OCI-LY3 (cell line): ENCODE results near the gene RIMKLB.
"Not testable (repeated sequence)": the region's sequence is repeated elsewhere in the genome, so short reads cannot be mapped to it uniquely, and the experiment has no call there.

Experiments used
- H2AFZ ChIP-seq: fragments of 200-600, 300-600 bp; shearing (Covaris generic); 2 replicates; pipeline ENCODE4 v1.6.0; 2014; ENCODE audit warnings: antibody characterized with exemption, low read depth, low read length
- H3K27ac ChIP-seq: fragments of 200-600, 300-600 bp; sonication (generic); 2 replicates; pipeline ENCODE4 v1.5.1; 2014; ENCODE audit warnings: mild to moderate bottlenecking, low read length, moderate library complexity, mixed read lengths
- H3K27me3 ChIP-seq: fragments of 200-600, 300-600 bp; sonication (generic); 2 replicates; pipeline ENCODE4 v1.6.1; 2014; ENCODE audit warnings: low read depth, low read length, mixed read lengths
- H3K36me3 ChIP-seq: fragments of 200-600, 300-600 bp; sonication (generic); replicated peaks from 2 replicates; pipeline ENCODE3; 2014; ENCODE audit warnings: low read depth, low read length, mixed read lengths
- H3K4me1 ChIP-seq: fragments of 300-600, 200-600 bp; sonication (generic); 2 replicates; pipeline ENCODE4 v1.6.1; 2014; ENCODE audit warnings: low read length, mixed read lengths
- H3K4me2 ChIP-seq: fragments of 200-600, 300-600 bp; sonication (generic); 2 replicates; pipeline ENCODE4 v1.6.1; 2014; ENCODE audit warnings: low read length, mixed read lengths
- H3K4me3 ChIP-seq: fragments of 300-600, 200-600 bp; sonication (generic); 2 replicates; pipeline ENCODE4 v1.5.1; 2014; ENCODE audit warnings: antibody characterized with exemption, mild to moderate bottlenecking, low read length, moderate library complexity
- H3K79me2 ChIP-seq: fragments of 300-600, 200-600 bp; shearing (Covaris generic); 2 replicates; pipeline ENCODE4 v1.6.1; 2014; ENCODE audit warnings: mild to moderate bottlenecking, low read length, mixed read lengths
- H3K9ac ChIP-seq: fragments of 300-600, 200-600 bp; shearing (Covaris generic); 2 replicates; pipeline ENCODE4 v1.6.0; 2014; ENCODE audit warnings: mild to moderate bottlenecking, low read length, moderate library complexity
- H3K9me3 ChIP-seq: fragments of 200-600, 300-600 bp; shearing (Covaris generic); 2 replicates; pipeline ENCODE4 v1.6.1; 2014; ENCODE audit warnings: low read length, mixed read lengths; ENCODE audit not compliant: insufficient read depth
- H4K20me1 ChIP-seq: fragments of 200-600, 300-600 bp; sonication (generic); 2 replicates; pipeline ENCODE4 v1.6.1; 2016; ENCODE audit warnings: low read length, mixed read lengths; ENCODE audit not compliant: insufficient read depth
- CTCF ChIP-seq: fragments of 200-600, 300-600 bp; sonication (generic); IDR thresholded peaks from 2 replicates; pipeline ENCODE4 v1.5.1; 2014; ENCODE audit warnings: antibody characterized with exemption, low read length, low read depth
- EZH2phosphoT487 ChIP-seq: fragments of 200-600 bp; shearing (Covaris generic); IDR thresholded peaks from 2 replicates; pipeline ENCODE4 v1.6.1; 2018; ENCODE audit warnings: antibody characterized with exemption, mixed run types, low read depth

RIMKLB gene

DNA sequence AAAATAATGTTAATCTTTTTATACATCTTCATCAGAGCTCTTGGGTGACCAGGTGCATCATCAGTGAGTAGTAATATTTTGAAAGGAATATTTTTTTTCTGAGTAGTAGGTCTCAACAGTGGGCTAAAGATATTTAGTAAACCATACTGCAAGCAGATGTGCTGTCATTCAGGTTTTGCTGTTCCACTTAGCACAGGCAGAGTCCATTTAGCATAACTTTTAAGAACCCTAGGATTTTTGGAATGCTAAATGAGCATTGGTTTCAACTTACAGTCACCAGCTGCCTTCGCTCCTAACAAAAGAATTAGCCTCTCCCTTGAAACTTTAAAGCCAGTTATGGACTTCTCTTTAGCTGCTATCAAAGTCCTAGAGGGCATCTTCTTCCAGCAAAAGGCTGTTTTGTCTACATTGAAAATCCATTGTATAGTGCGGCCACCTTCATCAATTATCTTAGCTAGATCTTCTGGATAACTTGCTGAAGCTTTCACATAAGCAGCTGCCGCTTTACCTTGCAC, 24.6 kb downstream of the RIMKLB start:
- H3K9me3 ChIP-seq = no peaks in the 10 kb centered on the region
- no peaks in the 10 kb centered on the region for H3K27me3 ChIP-seq
- TF ChIP-seq CTCF = no peak
- TF ChIP-seq EZH2phosphoT487 = no peak
- H3K4me3 ChIP-seq = no peak overlapping the region
- no peak overlapping the region for H3K27ac ChIP-seq
- peaks cover 6% of the 10 kb centered on the region; the same call in 1 of the 2 replicates for H4K20me1 ChIP-seq
- peaks cover 12% of the 10 kb centered on the region for H3K4me1 ChIP-seq
- no peak overlapping the region for H3K4me2 ChIP-seq
- H3K79me2 ChIP-seq = peaks cover 6% of the 10 kb centered on the region
- no peak overlapping the region for H3K9ac ChIP-seq
- peaks cover 8% of the 10 kb centered on the region for H3K36me3 ChIP-seq
- H2AFZ ChIP-seq = no peak overlapping the region

- no peak overlapping the region for H3K4me3 ChIP-seq
- H3K79me2 ChIP-seq = no peaks in the 10 kb centered on the region
- H2AFZ ChIP-seq = no peak overlapping the region
- H3K4me1 ChIP-seq = no peaks in the 10 kb centered on the region
- no peaks in the 10 kb centered on the region for H3K27me3 ChIP-seq
- H3K9me3 ChIP-seq = no peaks in the 10 kb centered on the region
- no peak overlapping the region for H3K9ac ChIP-seq
- no peak overlapping the region for H3K27ac ChIP-seq
- no peak overlapping the region for H3K4me2 ChIP-seq
- TF ChIP-seq CTCF = no peak
- TF ChIP-seq EZH2phosphoT487 = no peak
- H3K36me3 ChIP-seq = no peaks in the 10 kb centered on the region
- 0 out of 2 replicates have a peak, but pooled peaks cover 3% of the 10 kb centered on the region for H4K20me1 ChIP-seq
Observed at GRCh38 chr12:8734873-8735381, 37.1 kb downstream of the RIMKLB start.

DNA sequence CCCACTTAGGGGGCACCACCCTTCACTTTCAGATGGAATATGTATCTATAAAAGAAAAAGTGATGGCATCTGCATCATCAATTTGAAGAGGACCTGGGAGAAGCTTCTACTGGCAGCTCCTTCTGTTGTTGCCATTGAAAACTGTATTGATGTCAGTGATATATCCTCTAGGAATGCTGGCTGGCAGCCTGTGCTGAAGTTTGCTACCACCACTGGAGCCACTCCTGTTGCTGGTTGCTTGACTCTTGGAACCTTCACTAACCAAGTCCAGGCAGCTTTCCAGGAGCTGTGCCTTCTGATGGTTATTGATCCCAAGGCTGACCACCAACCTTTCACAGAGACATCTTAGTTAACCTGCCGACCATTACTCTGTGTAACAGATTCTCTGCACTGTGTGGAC, 44.7 kb downstream of the RIMKLB start:
- Histone ChIP-seq H3K4me3 (no peak overlapping the region), H4K20me1 (0 out of 2 replicates have a peak, but pooled peaks cover 3% of the 10 kb centered on the region), H3K27me3 (no peaks in the 10 kb centered on the region), H3K27ac (no peak overlapping the region), H3K4me2 (no peak overlapping the region), H3K4me1 (no peaks in the 10 kb centered on the region), H3K36me3 (no peaks in the 10 kb centered on the region), H3K79me2 (no peaks in the 10 kb centered on the region), H3K9me3 (no peaks in the 10 kb centered on the region), H2AFZ (no peak overlapping the region), H3K9ac (no peak overlapping the region)
- TF ChIP-seq EZH2phosphoT487 (no peak), CTCF (no peak)

DNA sequence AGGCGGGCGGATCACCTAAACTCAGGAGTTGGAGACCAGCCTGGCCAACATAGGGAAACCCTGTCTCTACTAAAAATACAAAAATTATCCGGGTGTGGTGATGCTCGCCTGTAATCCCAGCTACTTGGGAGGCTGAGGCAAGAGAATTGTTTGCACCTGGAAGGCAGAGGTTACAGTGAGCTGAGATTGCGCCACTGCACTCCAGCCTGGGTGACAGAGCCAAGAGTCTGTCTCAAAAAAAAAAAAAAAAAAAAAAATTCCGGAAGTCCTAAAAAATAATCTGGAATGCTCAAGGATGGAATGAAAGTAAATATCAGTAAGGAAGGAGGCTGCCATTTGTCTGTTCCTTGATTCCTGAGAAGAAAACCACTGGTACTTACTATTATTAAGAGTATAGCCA, 45.3 kb downstream of the RIMKLB start:
- H3K4me3 ChIP-seq, H3K9ac ChIP-seq, H3K9me3 ChIP-seq, H4K20me1 ChIP-seq, H2AFZ ChIP-seq, H3K4me2 ChIP-seq, H3K27ac ChIP-seq, H3K27me3 ChIP-seq, H3K79me2 ChIP-seq, H3K36me3 ChIP-seq, H3K4me1 ChIP-seq: not testable (repeated sequence)

GRCh38 chr12:8745631-8746030, 47.8 kb downstream of the RIMKLB start:
- H2AFZ ChIP-seq, H3K9ac ChIP-seq, H3K27me3 ChIP-seq, H3K4me2 ChIP-seq, H3K79me2 ChIP-seq, H3K9me3 ChIP-seq, H3K4me3 ChIP-seq, H4K20me1 ChIP-seq, H3K4me1 ChIP-seq, H3K36me3 ChIP-seq, H3K27ac ChIP-seq: not testable (repeated sequence)
